ENCODE results near the gene SPSB3.

- TF ChIP-seq POLR2AphosphoS5 (IDR thresholded peaks at IDR 0.05; ENCODE audit: low read depth, low read length) = no peak
- TF ChIP-seq TAF1 (IDR thresholded peaks at IDR 0.05; ENCODE audit: borderline replicate concordance, insufficient read depth, low read length) = no peak
- TF ChIP-seq REST (IDR thresholded peaks at IDR 0.05; ENCODE audit: insufficient read depth in 1 of 2, low read depth in 2 of 2, low read length in 2 of 2) = no peak
- no peak for TF ChIP-seq SIN3A (IDR thresholded peaks at IDR 0.05; ENCODE audit: borderline replicate concordance, insufficient read depth, low read length)
Measured at GRCh38 chr16:1800701-1801100, 18.3 kb upstream of the SPSB3 start.
